Jurkat, Clone E6-1 (cell line): ENCODE measurements around the gene LRP2.
A peak's percentile ranks its signal among the peaks of the same experiment; 100 is the strongest.
"Not testable (repeated sequence)": the region's sequence is repeated elsewhere in the genome, so short reads cannot be mapped to it uniquely, and the experiment has no call there.

Source experiments
- DNase-seq: peaks from one replicate; pipeline ENCODE4 v3.0.0-alpha.2; 2011; ENCODE audit warnings: low read depth, low spot score
- H3K4me3 ChIP-seq: 2 replicates; pipeline ENCODE4 v1.5.1; 2011; ENCODE audit warnings: mild to moderate bottlenecking, low read length, control low read depth, moderate library complexity

The LRP2 gene

DNA sequence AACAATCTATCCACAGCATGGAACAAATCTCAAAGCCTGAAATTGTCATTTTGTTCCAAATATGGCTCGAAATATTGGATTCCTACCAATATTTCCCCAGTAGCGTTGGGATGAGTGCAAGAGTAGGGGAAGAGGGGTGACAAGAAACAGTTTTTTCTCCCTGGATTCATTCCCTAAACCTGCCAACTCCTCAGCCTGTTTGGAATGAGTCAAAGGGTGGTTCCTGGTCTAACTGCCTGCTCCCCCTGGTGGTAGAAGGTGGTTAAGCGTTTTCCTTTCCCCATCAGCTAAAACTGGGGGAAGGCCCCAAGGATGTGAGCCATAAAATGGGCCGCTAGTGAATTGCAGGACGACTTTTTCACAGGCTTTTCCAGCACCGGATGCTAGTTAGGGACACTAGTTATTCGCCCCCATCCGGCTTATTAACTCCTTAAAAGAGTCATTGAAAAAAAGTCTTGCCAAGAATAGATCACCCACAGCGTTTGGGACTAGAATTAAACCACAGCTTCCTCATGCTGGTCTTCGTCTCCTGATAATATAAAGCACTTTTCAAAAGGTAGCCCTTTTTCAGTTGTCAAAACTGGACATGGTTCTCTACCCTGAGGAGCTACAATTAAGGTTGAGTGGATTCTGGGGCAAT is 220.5 kb downstream of the LRP2 start:
- no peak overlapping the region for H3K4me3 ChIP-seq
- peak; percentile 30 for DNase-seq

DNA sequence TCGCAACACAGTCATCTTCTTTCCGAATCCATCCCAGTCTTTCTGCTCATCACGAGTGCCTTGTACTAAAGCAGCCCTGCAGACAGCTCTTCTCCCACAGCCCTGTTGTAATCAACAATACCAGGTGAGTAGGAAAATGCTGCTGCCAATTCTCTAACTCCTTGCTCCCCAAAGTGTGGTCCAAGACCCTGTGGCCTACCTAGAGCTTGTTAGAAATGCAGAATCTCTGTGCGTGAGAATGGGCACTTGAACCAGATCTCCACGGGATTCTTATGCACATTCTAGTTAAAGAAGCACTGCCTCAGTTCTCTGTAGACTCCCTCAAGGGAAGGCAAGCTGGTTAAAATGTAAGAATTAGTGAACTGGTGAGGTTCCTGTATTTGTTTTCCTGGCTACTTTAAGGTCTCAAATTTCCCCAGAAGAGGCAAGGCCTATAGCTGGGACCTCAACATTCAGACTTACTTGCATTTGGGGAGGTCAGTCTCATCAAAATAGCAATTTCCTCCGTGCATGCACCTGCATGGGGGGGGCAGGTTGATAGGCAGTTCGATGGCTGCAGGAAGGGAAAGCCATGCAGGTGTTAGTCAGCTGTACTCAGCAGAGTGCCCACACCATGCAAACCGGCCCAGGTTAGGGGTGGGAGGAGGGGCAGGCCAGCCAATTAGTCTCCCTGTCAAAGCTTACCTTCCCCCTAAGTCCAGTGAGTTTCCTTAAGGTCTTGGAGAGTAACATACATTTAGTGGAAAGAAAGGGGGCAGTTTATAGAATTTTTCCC is 222.2 kb downstream of the LRP2 start:
- no peak for DNase-seq
- no peak overlapping the region for H3K4me3 ChIP-seq

DNA sequence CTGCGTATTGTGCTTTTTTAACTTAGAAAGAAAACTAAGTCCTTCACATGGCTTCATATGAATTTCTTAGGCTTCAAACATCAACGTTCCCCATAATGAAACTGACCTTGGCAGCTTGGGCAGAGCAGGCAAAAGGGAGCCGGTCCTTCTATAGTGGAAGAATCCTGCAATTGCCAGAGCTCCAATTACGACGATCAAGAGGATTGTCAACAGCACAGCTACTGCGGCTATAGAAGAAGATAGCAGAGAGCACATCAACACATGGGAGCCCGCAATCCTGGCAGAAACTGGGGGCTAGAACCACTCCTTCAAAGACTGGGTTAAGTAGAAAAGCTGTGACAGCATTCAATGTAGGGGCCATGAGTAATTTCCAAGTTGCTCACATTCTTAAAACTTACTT is 223.2 kb downstream of the LRP2 start:
- no peak for DNase-seq
- no peak overlapping the region for H3K4me3 ChIP-seq

DNA sequence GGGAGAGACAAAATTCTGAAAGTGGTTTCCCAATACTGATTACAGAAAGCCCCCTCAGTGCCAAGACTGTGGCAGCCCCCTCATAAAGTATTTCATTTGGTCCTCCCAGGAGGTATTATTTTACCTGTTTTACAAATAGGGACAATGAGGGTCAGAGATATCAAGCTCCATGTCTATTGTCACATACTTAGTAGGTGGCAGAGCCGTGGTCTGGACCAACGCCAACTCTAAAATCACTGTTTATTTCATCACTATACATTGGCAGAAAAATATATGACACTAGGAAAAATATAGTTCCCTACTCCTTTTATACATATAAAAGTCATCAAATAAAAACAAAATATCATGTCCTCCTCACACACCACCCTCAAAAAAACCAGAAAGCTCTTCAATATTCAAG is 224.4 kb downstream of the LRP2 start:
- H3K4me3 ChIP-seq, result no peak overlapping the region
- DNase-seq, result no peak

DNA sequence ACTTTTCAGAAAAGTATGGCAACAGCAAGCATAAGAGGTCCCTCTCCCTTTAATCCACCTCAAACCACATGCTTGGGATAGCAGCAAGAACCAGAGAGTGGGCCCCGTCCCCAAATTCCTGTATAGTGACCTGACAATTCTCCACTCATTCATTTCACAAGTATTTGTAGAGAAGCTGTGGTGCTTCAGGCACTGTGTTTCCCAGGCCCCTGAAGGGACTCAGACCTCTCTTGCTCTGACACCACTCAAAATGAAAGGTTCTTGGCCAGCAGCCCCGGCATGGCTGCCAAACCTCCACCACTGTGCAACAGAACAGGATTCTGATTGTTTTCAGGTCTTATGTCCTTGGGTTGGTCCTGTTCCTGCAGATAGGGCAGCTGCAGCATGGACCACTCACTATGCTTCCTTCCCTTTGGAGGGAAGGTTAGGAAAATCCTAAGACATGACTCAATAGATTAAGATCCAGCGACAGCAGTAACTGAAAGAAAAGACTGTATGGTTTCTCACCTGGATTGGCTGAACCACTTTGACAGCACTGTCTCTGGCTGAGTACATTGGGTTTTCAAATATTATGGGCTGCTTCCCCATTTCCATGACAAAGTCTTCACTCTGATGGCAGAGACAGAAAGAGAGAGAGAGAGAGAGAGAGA is 225.3 kb downstream of the LRP2 start:
- DNase-seq, result no peak
- H3K4me3 ChIP-seq, result no peak overlapping the region

DNA sequence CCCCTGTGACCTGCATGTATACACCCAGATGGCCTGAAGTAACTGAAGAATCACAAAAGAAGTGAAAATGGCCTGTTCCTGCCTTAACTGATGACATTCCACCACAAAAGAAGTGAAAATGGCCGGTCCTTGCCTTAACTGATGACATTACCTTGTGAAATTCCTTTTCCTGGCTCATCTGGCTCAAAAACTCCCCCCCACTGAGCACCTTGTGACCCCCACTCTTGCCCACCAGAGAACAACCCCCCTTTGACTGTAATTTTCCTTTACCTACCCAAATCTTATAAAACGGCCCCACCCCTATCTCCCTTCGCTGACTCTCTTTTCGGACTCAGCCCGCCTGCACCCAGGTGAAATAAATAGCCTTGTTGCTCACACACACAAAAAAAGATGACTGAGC is 225.9 kb downstream of the LRP2 start:
- not testable (repeated sequence) for DNase-seq

DNA sequence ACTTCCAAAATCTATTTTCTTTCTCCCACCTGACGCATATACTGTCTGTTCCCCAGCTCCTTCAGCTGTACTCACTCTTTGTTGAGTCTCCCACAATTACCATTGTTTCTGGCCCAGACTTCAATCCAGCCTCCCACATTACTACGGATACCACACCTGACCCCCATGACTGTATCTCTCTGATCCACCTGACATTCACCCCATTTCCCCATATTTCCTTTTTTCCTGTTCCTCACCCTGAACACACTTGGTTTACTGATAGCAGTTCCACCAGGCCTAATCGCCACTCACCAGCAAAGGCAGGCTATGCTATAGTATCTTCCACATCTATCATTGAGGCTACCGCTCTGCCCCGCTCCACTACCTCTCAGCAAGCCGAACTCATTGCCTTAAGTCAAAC is 228.1 kb downstream of the LRP2 start:
- DNase-seq, result not testable (repeated sequence)

More for the DNA sequence above, 225.9 kb downstream of the LRP2 start:
- H3K4me3 ChIP-seq, result not testable (repeated sequence)

DNA sequence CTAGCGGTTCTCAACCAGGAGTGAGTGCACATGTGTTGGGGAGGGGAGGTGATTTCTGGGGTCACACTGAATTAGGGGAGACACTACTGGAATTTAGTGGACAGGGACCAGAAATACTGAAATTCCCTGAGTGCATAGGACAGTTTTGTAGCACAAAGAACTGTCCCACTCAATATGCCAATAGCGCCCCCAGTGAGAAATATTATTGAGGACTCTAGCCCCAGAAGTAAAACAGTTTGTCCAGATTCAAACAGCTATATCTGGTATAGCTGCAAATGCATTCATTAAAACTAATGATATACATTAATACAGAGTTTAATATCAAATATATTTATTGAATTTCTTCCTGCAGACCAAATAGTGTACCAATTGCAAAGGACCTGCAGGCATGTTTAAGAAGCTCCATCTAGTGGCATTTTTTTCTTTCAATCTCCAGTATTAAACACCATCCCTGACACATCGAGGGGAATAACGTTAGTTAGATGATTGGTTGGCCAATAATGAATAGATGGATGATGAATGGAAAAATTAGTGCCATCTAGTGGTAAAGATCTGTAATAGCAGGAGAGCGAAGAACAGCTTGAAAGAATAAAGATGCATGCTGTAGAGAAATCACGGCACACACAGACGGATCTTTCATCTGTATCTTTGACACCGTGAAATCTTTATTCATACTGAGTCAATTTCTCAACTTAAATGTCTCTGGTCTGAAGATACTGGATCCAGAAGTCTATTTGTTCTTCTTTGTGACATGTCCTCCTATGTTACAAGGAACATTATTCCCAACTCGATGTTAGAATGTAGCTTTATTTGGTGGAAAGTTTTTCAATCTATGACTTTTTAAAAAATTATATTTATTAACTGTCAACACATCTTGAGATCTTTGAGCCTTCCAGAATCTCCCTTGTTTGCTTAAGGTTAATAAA is 230.5 kb downstream of the LRP2 start:
- peak; percentile 49 for DNase-seq
- no peak overlapping the region for H3K4me3 ChIP-seq

More for the DNA sequence above, 228.1 kb downstream of the LRP2 start:
- H3K4me3 ChIP-seq, result not testable (repeated sequence)

DNA sequence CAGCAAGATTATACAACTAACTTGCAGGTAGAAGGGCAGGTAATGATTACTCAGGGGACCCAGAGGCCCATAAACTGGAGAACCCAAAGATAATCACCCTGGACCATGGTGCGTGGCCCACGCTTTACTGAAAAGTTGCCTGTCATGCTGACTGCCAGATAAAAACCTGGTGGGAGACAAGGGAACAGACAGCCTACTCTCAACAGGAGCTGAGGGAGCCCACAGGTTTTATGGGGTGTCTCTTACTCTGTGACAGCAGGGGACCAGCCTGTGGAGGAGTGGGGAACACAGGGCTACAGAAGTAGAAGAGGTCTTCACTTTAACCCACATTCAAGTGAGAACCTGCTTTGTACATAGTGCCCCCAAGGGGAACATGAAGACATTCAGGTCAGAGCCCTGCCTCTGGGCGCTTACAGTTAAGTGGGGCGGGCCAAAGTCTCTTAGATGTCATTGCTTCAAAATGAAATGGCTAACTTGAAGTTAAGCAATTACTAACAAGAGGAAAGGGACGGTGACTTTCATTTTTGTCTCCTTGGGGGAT is 232.6 kb downstream of the LRP2 start:
- DNase-seq, result no peak
- H3K4me3 ChIP-seq, result no peak overlapping the region

DNA sequence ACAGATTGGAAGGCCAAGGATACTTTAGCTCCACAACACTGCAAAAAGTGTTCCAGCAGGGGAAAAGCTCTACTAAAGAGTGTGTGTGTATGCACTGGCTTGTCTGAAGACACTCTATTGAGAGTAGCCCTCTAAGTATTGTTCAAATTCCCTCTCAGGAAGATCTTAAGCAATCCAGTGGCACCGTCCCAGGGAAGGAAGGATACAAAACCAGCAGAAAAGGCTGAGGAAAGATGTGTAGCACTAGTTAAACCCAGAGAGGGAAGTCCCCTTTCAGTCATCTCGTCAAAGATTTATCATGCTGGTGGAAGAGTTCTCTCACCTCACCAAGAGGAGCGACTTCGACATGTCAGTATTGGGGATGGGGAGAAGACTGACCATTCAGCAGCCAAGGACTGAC is 242.5 kb downstream of the LRP2 start:
- DNase-seq, result no peak

DNA sequence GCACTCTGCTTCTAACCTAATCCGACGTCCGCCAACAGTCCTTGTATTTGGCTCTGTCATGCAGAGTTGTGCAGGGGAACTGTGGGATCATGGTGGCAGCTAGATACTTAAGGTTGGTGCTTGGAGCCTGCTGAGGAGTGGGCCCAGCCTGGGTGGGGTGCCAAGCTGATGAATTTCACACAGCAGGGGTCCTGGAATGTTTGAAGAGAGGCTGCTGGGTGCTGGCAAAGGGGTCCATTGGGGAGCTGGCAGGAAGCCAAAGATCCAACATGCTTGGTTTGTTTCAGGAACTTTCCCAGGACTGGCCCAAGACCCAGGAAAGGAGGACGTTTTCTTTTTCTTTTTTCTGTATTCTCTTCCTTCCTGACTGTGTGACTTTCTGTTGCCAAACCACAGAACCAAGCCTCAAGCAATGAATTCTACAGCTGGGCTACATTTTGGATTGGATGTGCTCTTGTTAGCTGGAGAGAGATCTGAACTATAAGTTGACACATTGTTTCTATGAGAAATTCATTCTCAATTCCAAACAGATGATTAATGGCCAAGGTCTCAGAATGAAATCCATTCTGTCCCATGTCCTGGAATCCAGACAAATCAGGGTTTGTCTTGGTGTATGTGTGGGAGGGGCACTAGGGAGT is 243.1 kb downstream of the LRP2 start:
- no peak for DNase-seq

More for the DNA sequence above, 242.5 kb downstream of the LRP2 start:
- no peak overlapping the region for H3K4me3 ChIP-seq

DNA sequence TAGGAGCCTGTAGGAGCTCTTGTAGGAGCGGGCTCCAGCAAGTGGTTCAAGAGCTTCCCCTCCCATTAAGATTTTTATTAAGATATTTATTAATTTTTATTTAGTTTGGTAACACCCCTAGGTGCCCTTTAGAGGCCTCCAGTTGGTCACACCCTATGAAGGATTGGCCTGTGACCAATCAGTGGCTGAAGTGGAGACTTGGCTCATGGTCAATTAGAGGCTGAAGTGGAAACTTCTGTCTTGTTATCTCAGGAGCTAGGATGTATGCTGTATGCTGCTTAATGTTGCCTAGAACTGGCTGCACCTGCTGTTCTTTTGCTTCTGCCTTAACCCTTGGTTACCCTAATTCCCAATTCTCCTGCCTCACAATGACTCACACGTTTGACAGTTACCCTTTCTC is 244.3 kb downstream of the LRP2 start:
- DNase-seq, result no peak
- no peak overlapping the region for H3K4me3 ChIP-seq

More for the DNA sequence above, 243.1 kb downstream of the LRP2 start:
- H3K4me3 ChIP-seq, result no peak overlapping the region

DNA sequence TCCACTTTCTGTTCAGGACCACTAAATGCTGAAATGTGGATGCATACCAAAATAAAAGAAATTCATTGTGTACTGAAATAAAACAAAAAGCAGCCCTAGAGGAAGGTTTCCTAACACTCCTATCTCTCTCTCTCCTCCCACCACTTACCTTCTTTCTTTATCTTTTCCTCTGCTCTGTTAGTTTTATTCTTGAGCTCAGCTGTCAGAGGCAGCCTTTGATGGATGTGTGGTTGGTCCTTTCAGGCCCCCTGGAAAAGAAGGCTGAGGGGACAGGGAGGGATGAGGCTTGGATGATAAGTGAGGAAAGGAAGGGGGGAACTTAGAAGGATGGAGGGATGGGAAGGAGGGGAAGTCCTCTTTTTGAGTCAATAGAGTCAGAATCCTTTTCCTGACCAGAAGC is 245.3 kb downstream of the LRP2 start:
- DNase-seq, result no peak
- H3K4me3 ChIP-seq, result no peak overlapping the region

DNA sequence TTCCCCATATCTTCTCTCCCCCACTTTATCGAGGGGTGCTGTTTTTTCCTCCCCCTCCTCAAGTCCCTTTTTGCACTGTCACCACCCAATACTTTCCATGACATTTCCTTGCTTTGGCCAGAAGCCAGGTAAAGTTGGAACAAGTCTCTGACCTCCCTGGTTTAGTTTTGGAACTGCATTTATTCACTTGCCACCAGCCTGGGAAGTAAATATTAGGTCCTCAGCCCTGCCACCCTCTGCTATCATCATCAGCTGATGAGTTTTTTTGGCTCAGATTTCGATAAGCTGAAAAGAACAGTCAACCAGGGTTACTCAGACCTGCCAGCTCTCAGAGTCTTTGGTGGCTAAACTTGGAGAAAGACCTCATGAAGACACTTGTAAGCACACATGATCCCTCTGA is 246.0 kb downstream of the LRP2 start:
- DNase-seq, result no peak
- no peak overlapping the region for H3K4me3 ChIP-seq

DNA sequence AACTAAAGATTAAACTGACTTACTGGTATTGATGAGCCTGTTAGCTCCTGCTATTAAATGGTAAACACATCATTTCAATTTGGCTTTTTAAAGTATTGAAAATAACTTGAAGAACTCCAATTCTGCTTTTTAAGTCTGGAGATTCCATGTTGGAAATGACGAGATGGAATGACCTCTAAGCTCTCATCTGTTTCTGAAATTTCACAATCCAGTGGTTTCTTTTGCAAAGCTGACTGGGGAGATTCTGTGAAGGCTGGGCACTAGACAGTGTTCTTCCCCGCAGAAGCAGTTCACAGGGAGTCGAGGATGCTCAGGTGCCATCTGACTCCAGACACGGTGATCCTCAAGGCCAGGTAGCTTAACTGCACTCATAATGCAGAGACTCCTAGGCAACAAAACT is 248.3 kb downstream of the LRP2 start:
- DNase-seq, result no peak
- H3K4me3 ChIP-seq, result no peak overlapping the region

DNA sequence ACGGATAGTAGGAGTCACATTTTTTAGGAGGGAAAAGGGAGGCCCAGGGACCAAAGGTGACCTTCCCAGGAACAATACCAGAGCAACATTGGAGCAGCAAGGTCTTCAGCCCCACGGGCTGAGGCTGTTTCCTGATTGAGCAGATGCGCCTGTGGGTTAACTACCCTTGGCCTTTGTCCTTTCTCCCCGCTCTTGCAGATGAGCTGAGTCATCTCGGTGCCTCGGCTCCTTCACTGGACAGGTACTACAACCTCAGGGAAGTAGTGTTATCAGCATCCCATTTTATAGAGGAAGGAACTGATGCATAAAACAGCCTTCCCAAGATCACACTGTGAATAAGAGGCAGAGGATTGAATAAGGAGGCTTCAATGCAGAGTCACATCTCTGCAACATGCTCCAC is 249.5 kb downstream of the LRP2 start:
- DNase-seq, result no peak
- no peak overlapping the region for H3K4me3 ChIP-seq

DNA sequence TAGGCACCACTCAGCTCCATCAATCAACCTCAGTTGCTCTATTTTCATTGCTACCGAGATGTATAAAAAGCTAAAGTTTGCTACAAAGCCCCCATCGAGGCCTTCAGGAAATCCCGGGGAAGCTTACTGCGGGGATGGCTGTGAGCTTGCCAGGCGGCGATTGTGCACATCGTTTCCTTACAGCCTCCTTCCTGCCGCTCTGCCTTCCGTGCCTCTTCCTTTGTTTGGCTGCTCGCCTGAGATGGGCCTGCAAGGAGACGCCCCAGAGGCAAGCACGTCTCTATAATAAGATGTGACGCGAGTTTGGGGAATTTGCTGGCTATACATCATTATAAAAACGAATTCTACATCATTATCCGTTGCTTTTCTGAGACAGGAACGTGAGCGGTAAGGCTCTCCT is 251.4 kb downstream of the LRP2 start:
- H3K4me3 ChIP-seq, result no peak overlapping the region
- DNase-seq, result no peak

DNA sequence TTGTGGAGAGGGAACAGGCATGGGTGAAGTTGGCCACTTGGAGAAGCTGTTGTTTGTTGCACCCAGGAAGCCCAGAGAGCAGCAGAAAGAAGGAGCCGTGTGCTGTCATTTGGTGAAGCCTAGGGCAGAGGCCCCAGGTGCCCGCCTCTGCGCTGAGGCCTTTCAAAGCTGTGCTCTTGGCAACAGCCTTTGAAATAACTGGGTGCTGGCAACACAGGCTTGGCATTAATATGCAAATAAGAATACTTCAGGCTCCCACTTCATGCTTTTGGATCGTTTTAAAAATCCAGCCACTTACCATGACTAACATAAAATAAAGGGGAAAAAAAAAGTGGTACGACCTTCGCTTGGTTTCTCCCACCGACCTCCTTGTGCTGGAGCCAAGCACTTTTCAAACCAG is 251.9 kb downstream of the LRP2 start:
- no peak overlapping the region for H3K4me3 ChIP-seq
- no peak for DNase-seq
